Measurements from ENCODE around the gene C5. TPM values are rescaled to one million over a fixed set of nuclear protein-coding genes. Genes with fewer than 3 reads are reported as not detected.
A peak's percentile ranks its signal among the peaks of the same experiment; 100 is the strongest.

C5 gene
- total and polyA plus RNA-seq, 2 donors from 2014 or later: 3.5 to 4.6 TPM

- no peaks in the 10 kb centered on the region for H3K9me3 ChIP-seq (ENCODE audit: control insufficient read depth in 2 of 3, insufficient read depth in 1 of 3, low read length in 3 of 3)
- no peak overlapping the region for H3K27ac ChIP-seq (ENCODE audit: low read depth in 2 of 2, low read length in 2 of 2)
- no peak overlapping the region for H3K4me3 ChIP-seq (ENCODE audit: low read length in 3 of 3)
- TF ChIP-seq CTCF (IDR thresholded peaks at IDR 0.05; ENCODE audit: borderline replicate concordance, extremely low read depth, insufficient read depth): no peak
- no peaks in the 10 kb centered on the region for H3K27me3 ChIP-seq (ENCODE audit: control insufficient read depth, insufficient read depth, low read length)
- H3K9ac ChIP-seq (ENCODE audit: low read length in 3 of 3): no peak overlapping the region
- intact Hi-C loops (cut with DNase I): no loop called here
- peak in 4 of 5 donors; percentile 57 to 69 (median 68) for DNase-seq
- H3K36me3 ChIP-seq (ENCODE audit: control insufficient read depth in 2 of 3, insufficient read depth in 3 of 3, low read length in 3 of 3): no peaks in the 10 kb centered on the region
- H3K4me1 ChIP-seq (ENCODE audit: control insufficient read depth in 2 of 3, insufficient read depth in 2 of 3, low read depth in 1 of 3, low read length in 3 of 3): peaks cover 0 to 3% (median 0%) of the 10 kb centered on the region in 3 donors
- no peak for FAIRE-seq
Observed at GRCh38 chr9:120913647-120914264, 136.3 kb downstream of the C5 start.

DNA sequence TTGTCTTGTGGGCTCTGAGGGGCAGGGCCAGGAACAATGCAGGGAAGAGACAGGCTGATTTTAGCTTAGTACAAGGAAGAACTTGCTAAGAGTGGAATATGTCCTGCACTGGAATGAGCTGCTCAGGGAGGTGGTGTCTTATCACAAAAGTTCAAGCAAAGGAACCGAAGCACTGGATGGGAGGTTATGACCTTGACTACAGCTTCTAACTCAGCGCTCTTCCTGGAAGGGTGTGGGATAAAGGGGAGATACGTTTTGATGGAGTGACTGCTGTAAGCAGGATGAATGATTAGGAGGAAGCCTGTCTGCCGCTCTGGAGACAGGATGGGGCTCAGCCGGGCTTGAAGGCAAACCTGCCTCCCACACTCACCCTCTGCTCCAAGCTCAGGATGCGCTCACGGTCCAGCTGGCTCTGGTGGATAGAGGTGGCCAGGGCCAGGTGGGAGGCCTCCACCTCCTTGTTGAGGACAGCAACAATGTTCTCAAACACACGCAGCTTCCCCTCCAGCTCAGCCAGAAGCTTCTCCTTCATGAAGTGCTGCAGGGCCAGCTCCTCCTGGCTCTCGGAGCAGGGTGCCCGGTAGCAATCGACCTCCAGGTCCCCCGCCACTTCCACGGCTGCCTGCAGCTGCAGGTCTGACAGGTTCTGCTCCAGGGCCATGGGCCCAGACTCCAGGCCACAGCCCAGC is 137.0 kb downstream of the C5 start:
- peak in 4 of 5 donors; percentile 83 to 88 (median 84) for DNase-seq
- Histone ChIP-seq H3K9ac (ENCODE audit: low read length in 3 of 3) (no peak overlapping the region), H3K27me3 (ENCODE audit: control insufficient read depth, insufficient read depth, low read length) (no peaks in the 10 kb centered on the region), H3K27ac (ENCODE audit: low read depth in 2 of 2, low read length in 2 of 2) (no peak overlapping the region), H3K4me1 (ENCODE audit: control insufficient read depth in 2 of 3, insufficient read depth in 2 of 3, low read depth in 1 of 3, low read length in 3 of 3) (no peaks in the 10 kb centered on the region), H3K9me3 (ENCODE audit: control insufficient read depth in 2 of 3, insufficient read depth in 1 of 3, low read length in 3 of 3) (no peaks in the 10 kb centered on the region), H3K36me3 (ENCODE audit: control insufficient read depth in 2 of 3, insufficient read depth in 3 of 3, low read length in 3 of 3) (no peaks in the 10 kb centered on the region), H3K4me3 (ENCODE audit: low read length in 3 of 3) (no peak overlapping the region)
- intact Hi-C loops (cut with DNase I): no loop called here
- FAIRE-seq: no peak
- no peak for TF ChIP-seq CTCF (IDR thresholded peaks at IDR 0.05; ENCODE audit: borderline replicate concordance, extremely low read depth, insufficient read depth)

DNA sequence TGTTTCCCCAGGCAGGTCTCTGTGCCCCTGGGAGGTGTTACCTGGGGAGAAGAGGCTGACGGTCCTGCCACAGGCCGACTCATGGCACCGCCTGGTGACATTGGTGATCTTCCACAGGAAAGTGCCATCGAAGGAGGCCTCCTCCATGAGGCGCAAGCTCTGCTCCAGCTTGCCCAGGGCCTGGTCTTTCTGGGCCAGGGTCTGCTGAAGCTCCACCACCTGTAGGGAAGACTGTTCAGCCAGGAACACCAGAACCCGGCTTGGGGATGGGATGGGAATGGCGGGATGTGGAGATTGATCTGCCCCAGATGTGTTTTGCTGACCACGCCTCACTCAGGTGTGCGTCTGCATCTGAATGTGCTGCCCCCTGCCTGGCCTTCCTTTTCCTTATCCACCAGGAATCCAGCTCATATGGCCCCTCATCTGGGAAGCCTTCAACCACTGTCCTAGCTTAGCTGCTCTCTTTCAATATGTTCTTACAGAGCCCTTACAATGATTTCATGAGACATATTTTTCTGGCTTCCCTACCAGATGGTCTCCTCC is 138.7 kb downstream of the C5 start:
- no peak overlapping the region for H3K9ac ChIP-seq (ENCODE audit: low read length in 3 of 3)
- DNase-seq: no peak
- no peaks in the 10 kb centered on the region for H3K9me3 ChIP-seq (ENCODE audit: control insufficient read depth in 2 of 3, insufficient read depth in 1 of 3, low read length in 3 of 3)
- H3K36me3 ChIP-seq (ENCODE audit: control insufficient read depth in 2 of 3, insufficient read depth in 3 of 3, low read length in 3 of 3): no peaks in the 10 kb centered on the region
- intact Hi-C loops (cut with DNase I): no loop called here
- no peak overlapping the region for H3K27ac ChIP-seq (ENCODE audit: low read depth in 2 of 2, low read length in 2 of 2)
- no peaks in the 10 kb centered on the region for H3K4me1 ChIP-seq (ENCODE audit: control insufficient read depth in 2 of 3, insufficient read depth in 2 of 3, low read depth in 1 of 3, low read length in 3 of 3)
- no peak overlapping the region for H3K4me3 ChIP-seq (ENCODE audit: low read length in 3 of 3)
- TF ChIP-seq CTCF (IDR thresholded peaks at IDR 0.05; ENCODE audit: borderline replicate concordance, extremely low read depth, insufficient read depth): no peak
- H3K27me3 ChIP-seq (ENCODE audit: control insufficient read depth, insufficient read depth, low read length): no peaks in the 10 kb centered on the region
- FAIRE-seq: no peak

All from kidney (tissue), 14 donors.